ENCODE data around the gene HAUS1. TPM values are rescaled to one million over a fixed set of nuclear protein-coding genes. Genes with fewer than 3 reads are reported as not detected.
A peak's percentile ranks its signal among the peaks of the same experiment; 100 is the strongest.
"Not testable (repeated sequence)": the region's sequence is repeated elsewhere in the genome, so short reads cannot be mapped to it uniquely, and the experiment has no call there.

Gene HAUS1
- total RNA-seq, 2 experiments from 2014 or later, result 62.2 to 79.9 TPM

- ATAC-seq; H3K4me3 Mint-ChIP-seq; H3K27me3 Mint-ChIP-seq; DNase-seq; CTCF ChIA-PET; H3K4me1 Mint-ChIP-seq; H3K9me3 Mint-ChIP-seq (ENCODE audit: low read depth); H3K27ac Mint-ChIP-seq; intact Hi-C loops (cut with DNase I, micrococcal nuclease): not testable (repeated sequence)
- POLR2A ChIA-PET, result interaction anchor here (0.6 kb wide), 1 partner anchor 16 kb away, joined by 3 read pairs; no protein-coding TSS in a partner anchor
- peaks cover 18% of the 10 kb centered on the region for H3K36me3 Mint-ChIP-seq (ENCODE audit: low read depth)
Measured at GRCh38 chr18:46130549-46130948, 26.4 kb downstream of the HAUS1 start.

- intact Hi-C loops (cut with DNase I, micrococcal nuclease), result no loop called here
- ATAC-seq, result no peak
- POLR2A ChIA-PET, result no interaction called here
- CTCF ChIA-PET, result no interaction called here
- no peaks in the 10 kb centered on the region for H3K27me3 Mint-ChIP-seq
- no peak overlapping the region for H3K4me3 Mint-ChIP-seq
- no peak overlapping the region for H3K27ac Mint-ChIP-seq
- DNase-seq, result no peak
- H3K36me3 Mint-ChIP-seq (ENCODE audit: low read depth), result peaks cover 7% of the 10 kb centered on the region
- no peaks in the 10 kb centered on the region for H3K4me1 Mint-ChIP-seq
- H3K9me3 Mint-ChIP-seq (ENCODE audit: low read depth), result no peaks in the 10 kb centered on the region
Measured at GRCh38 chr18:46133534-46133933, 29.3 kb downstream of the HAUS1 start.

- Mint-ChIP-seq H3K4me1 (no peaks in the 10 kb centered on the region), H3K36me3 (ENCODE audit: low read depth) (peaks cover 3% of the 10 kb centered on the region), H3K27ac (no peak overlapping the region), H3K4me3 (no peak overlapping the region), H3K9me3 (ENCODE audit: low read depth) (no peaks in the 10 kb centered on the region), H3K27me3 (no peaks in the 10 kb centered on the region)
- ChIA-PET CTCF (interaction anchor here (1.0 to 1.4 kb wide), 2 partner anchors 15 to 146 kb away, joined by 3 read pairs; no protein-coding TSS in a partner anchor), POLR2A (no interaction called here)
- ATAC-seq (no peak), DNase-seq (no peak)
- intact Hi-C loops (cut with DNase I, micrococcal nuclease), result no loop called here
Measured at GRCh38 chr18:46134920-46135675, 30.9 kb downstream of the HAUS1 start.

- ChIA-PET POLR2A (no interaction called here), CTCF (interaction anchor here (1.0 kb wide), 1 partner anchor 518 kb away, joined by 3 read pairs; no protein-coding TSS in a partner anchor)
- Mint-ChIP-seq H3K36me3 (ENCODE audit: low read depth) (peaks cover 2% of the 10 kb centered on the region), H3K4me1 (no peaks in the 10 kb centered on the region), H3K9me3 (ENCODE audit: low read depth) (no peaks in the 10 kb centered on the region), H3K4me3 (no peak overlapping the region), H3K27me3 (no peaks in the 10 kb centered on the region), H3K27ac (peak overlapping the region; percentile 58)
- intact Hi-C loops (cut with DNase I, micrococcal nuclease), result no loop called here
- no peak for DNase-seq
- ATAC-seq, result no peak
Measured at GRCh38 chr18:46140173-46140572, 36.0 kb downstream of the HAUS1 start.

- H3K4me3 Mint-ChIP-seq, result no peak overlapping the region
- intact Hi-C loops (cut with DNase I, micrococcal nuclease), result no loop called here
- no peaks in the 10 kb centered on the region for H3K9me3 Mint-ChIP-seq (ENCODE audit: low read depth)
- H3K4me1 Mint-ChIP-seq, result no peaks in the 10 kb centered on the region
- no peak for ATAC-seq
- CTCF ChIA-PET, result interaction anchor here (0.7 to 1.0 kb wide), 2 partner anchors 517 to 629 kb away, joined by 3 read pairs; no protein-coding TSS in a partner anchor
- H3K36me3 Mint-ChIP-seq (ENCODE audit: low read depth), result peaks cover 2% of the 10 kb centered on the region
- DNase-seq, result no peak
- no peak overlapping the region for H3K27ac Mint-ChIP-seq
- POLR2A ChIA-PET, result no interaction called here
- H3K27me3 Mint-ChIP-seq, result no peaks in the 10 kb centered on the region
Measured at GRCh38 chr18:46141199-46141598, 37.0 kb downstream of the HAUS1 start.

GRCh38 chr18:46148810-46149209, 44.6 kb downstream of the HAUS1 start:
- Mint-ChIP-seq H3K4me1 (peaks cover 23% of the 10 kb centered on the region), H3K27ac (no peak overlapping the region), H3K9me3 (ENCODE audit: low read depth) (no peaks in the 10 kb centered on the region), H3K27me3 (no peaks in the 10 kb centered on the region), H3K36me3 (ENCODE audit: low read depth) (peaks cover 2% of the 10 kb centered on the region), H3K4me3 (no peak overlapping the region)
- POLR2A ChIA-PET, result no interaction called here
- CTCF ChIA-PET, result interaction anchor here (0.5 to 3.6 kb wide), 15 partner anchors 8 to 513 kb away, joined by 3 to 21 read pairs (median 4); partner anchors contain the start of gene LOXHD1
- intact Hi-C loops (cut with DNase I, micrococcal nuclease), result loop anchor here (1.0 to 5.0 kb wide), 6 partner anchors 20 to 509 kb away; no protein-coding TSS in a partner anchor
- ATAC-seq (peak; percentile 77), DNase-seq (peak; percentile 59)

GRCh38 chr18:46152436-46152807, 48.2 kb downstream of the HAUS1 start:
- POLR2A ChIA-PET, result no interaction called here
- H3K9me3 Mint-ChIP-seq (ENCODE audit: low read depth), result no peaks in the 10 kb centered on the region
- H3K4me3 Mint-ChIP-seq, result no peak overlapping the region
- intact Hi-C loops (cut with DNase I, micrococcal nuclease), result no loop called here
- no peak for DNase-seq
- H3K27me3 Mint-ChIP-seq, result no peaks in the 10 kb centered on the region
- CTCF ChIA-PET, result interaction anchor here (1.2 to 3.6 kb wide), 3 partner anchors 21 to 505 kb away, joined by 3 to 16 read pairs (median 4); partner anchors contain the start of gene LOXHD1
- H3K36me3 Mint-ChIP-seq (ENCODE audit: low read depth), result no peaks in the 10 kb centered on the region
- no peak overlapping the region for H3K27ac Mint-ChIP-seq
- peaks cover 55% of the 10 kb centered on the region for H3K4me1 Mint-ChIP-seq
- no peak for ATAC-seq

GRCh38 chr18:46152808-46153617, 48.8 kb downstream of the HAUS1 start:
- Mint-ChIP-seq H3K36me3 (ENCODE audit: low read depth) (no peaks in the 10 kb centered on the region), H3K9me3 (ENCODE audit: low read depth) (no peaks in the 10 kb centered on the region), H3K27ac (no peak overlapping the region), H3K4me3 (no peak overlapping the region), H3K4me1 (peaks cover 60% of the 10 kb centered on the region), H3K27me3 (no peaks in the 10 kb centered on the region)
- no peak for ATAC-seq
- intact Hi-C loops (cut with DNase I, micrococcal nuclease), result no loop called here
- POLR2A ChIA-PET, result no interaction called here
- CTCF ChIA-PET, result interaction anchor here (0.5 to 0.8 kb wide), 4 partner anchors 8 to 113 kb away, joined by 3 to 6 read pairs (median 4); a partner anchor contains a TSS
- no peak for DNase-seq

- intact Hi-C loops (cut with DNase I, micrococcal nuclease), result loop anchor here (2.0 to 5.0 kb wide), 3 partner anchors 17 to 517 kb away; no protein-coding TSS in a partner anchor
- POLR2A ChIA-PET, result interaction anchor here (0.6 kb wide), 1 partner anchor 62 kb away, joined by 3 read pairs; no protein-coding TSS in a partner anchor
- H3K27ac Mint-ChIP-seq, result peak overlapping the region; percentile 85
- CTCF ChIA-PET, result interaction anchor here (1.0 to 3.1 kb wide), 5 partner anchors 8 to 503 kb away, joined by 3 to 17 read pairs (median 4); a partner anchor contains a TSS
- no peaks in the 10 kb centered on the region for H3K9me3 Mint-ChIP-seq (ENCODE audit: low read depth)
- peak; percentile 83 for ATAC-seq
- H3K27me3 Mint-ChIP-seq, result no peaks in the 10 kb centered on the region
- no peaks in the 10 kb centered on the region for H3K36me3 Mint-ChIP-seq (ENCODE audit: low read depth)
- H3K4me3 Mint-ChIP-seq, result no peak overlapping the region
- DNase-seq, result peak; percentile 60
- peaks cover 49% of the 10 kb centered on the region for H3K4me1 Mint-ChIP-seq
Measured at GRCh38 chr18:46155641-46156051, 51.5 kb downstream of the HAUS1 start.

GRCh38 chr18:46156124-46156745, 52.0 kb downstream of the HAUS1 start:
- Mint-ChIP-seq H3K4me1 (peaks cover 52% of the 10 kb centered on the region), H3K27ac (peak overlapping the region; percentile 85), H3K36me3 (ENCODE audit: low read depth) (no peaks in the 10 kb centered on the region), H3K27me3 (no peaks in the 10 kb centered on the region), H3K9me3 (ENCODE audit: low read depth) (no peaks in the 10 kb centered on the region), H3K4me3 (no peak overlapping the region)
- ATAC-seq (peak; percentile 82), DNase-seq (peak; percentile 64)
- CTCF ChIA-PET, result interaction anchor here (1.0 to 3.1 kb wide), 3 partner anchors 9 to 502 kb away, joined by 4 to 17 read pairs (median 5); a partner anchor contains a TSS
- intact Hi-C loops (cut with DNase I, micrococcal nuclease), result loop anchor here (5.0 kb wide), 2 partner anchors 56 to 516 kb away; no protein-coding TSS in a partner anchor
- POLR2A ChIA-PET, result interaction anchor here (0.6 kb wide), 1 partner anchor 62 kb away, joined by 3 read pairs; no protein-coding TSS in a partner anchor

- DNase-seq (no peak), ATAC-seq (peak; percentile 4)
- Mint-ChIP-seq H3K27me3 (no peaks in the 10 kb centered on the region), H3K9me3 (ENCODE audit: low read depth) (no peaks in the 10 kb centered on the region), H3K4me1 (peaks cover 52% of the 10 kb centered on the region), H3K27ac (peak overlapping the region; percentile 85), H3K4me3 (no peak overlapping the region), H3K36me3 (ENCODE audit: low read depth) (no peaks in the 10 kb centered on the region)
- ChIA-PET CTCF (interaction anchor here (1.1 to 3.1 kb wide), 3 partner anchors 8 to 55 kb away, joined by 3 to 17 read pairs (median 4); a partner anchor contains a TSS), POLR2A (no interaction called here)
- intact Hi-C loops (cut with DNase I, micrococcal nuclease), result loop anchor here (5.0 kb wide), 2 partner anchors 55 to 515 kb away; no protein-coding TSS in a partner anchor
Measured at GRCh38 chr18:46156843-46157242, 52.7 kb downstream of the HAUS1 start.

All from activated CD4-positive, alpha-beta T cell treated with anti-CD3 and anti-CD28 coated beads for 36 hours (primary cell).